SJSA1 (cell line): ENCODE measurements around the gene HES2. TPM values are rescaled to one million over a fixed set of nuclear protein-coding genes. Genes with fewer than 3 reads are reported as not detected.
"Not testable (repeated sequence)": the region's sequence is repeated elsewhere in the genome, so short reads cannot be mapped to it uniquely, and the experiment has no call there.

Experiments
- DNase-seq, 2 experiments: peaks; one replicate each; pipeline ENCODE4 v3.0.0-alpha.2; 2015 to 2020; ENCODE audit warnings: low spot score in 2 of 2, low read depth in 1 of 2
- H3K27ac ChIP-seq: fragments of 250-450 bp; sonication (Bioruptor Pico); 2 replicates; pipeline ENCODE4 v1.5.1; 2020; ENCODE audit warnings: mild to moderate bottlenecking, moderate library complexity
- H3K27me3 ChIP-seq: fragments of 250-450 bp; sonication (Bioruptor Pico); replicated peaks from 2 replicates; pipeline ENCODE4 v1.5.1; 2020; ENCODE audit warnings: mild to moderate bottlenecking, moderate library complexity
- H3K36me3 ChIP-seq: fragments of 250-450 bp; sonication (Bioruptor Pico); 2 replicates; pipeline ENCODE4 v1.5.1; 2020; ENCODE audit warnings: mild to moderate bottlenecking
- H3K4me1 ChIP-seq: fragments of 250-450 bp; sonication (Bioruptor Pico); replicated peaks from 2 replicates; pipeline ENCODE4 v1.6.1; 2021; ENCODE audit warnings: mild to moderate bottlenecking
- H3K4me3 ChIP-seq: fragments of 250-450 bp; sonication (Bioruptor Pico); 2 replicates; pipeline ENCODE4 v1.5.1; 2020; ENCODE audit warnings: mild to moderate bottlenecking
- H3K9me3 ChIP-seq: fragments of 250-450 bp; sonication (Bioruptor Pico); replicated peaks from 2 replicates; pipeline ENCODE4 v1.5.1; 2020; ENCODE audit warnings: mild to moderate bottlenecking
- total RNA-seq: library from RNA; depleted of rRNA; stranded (reverse); fragments of >200 nt; shearing (Covaris generic); gene quantifications from 2 replicates; pipeline ENCODE4 v1.2.3, GENCODE V29; 2014

Gene HES2
- total RNA-seq, 1 experiment from 2014 or later: not detected

DNA sequence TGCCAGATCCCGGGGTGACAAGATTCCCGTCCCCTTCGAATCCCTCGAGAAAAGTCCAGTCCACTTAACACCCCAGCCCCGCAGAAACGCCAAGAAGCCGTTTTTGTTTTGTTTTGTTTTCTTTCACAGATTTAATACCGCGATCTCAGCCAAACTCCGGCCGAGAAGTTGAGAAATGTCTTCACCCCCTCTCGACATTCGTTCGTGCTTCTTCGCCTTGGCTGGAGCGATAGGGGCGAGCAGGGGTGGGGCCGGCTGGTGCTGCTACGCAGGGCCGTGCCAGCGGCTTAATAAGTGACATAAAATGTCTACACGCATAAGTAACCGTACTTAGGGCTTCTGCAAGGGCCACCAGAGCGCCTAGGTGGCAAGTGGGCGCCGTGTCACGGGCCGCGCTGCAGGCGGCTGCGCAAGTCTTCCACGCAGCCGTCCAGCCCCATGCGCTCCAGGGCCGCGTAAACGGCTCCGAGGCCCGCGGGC is 41.4 kb upstream of the HES2 start:
- Histone ChIP-seq H3K4me3 (no peak overlapping the region), H3K9me3 (no peaks in the 10 kb centered on the region), H3K27me3 (peaks cover 6% of the 10 kb centered on the region; the same call in 1 of the 2 replicates), H3K27ac (no peak overlapping the region), H3K36me3 (no peaks in the 10 kb centered on the region), H3K4me1 (no peaks in the 10 kb centered on the region)
- no peak for DNase-seq

DNA sequence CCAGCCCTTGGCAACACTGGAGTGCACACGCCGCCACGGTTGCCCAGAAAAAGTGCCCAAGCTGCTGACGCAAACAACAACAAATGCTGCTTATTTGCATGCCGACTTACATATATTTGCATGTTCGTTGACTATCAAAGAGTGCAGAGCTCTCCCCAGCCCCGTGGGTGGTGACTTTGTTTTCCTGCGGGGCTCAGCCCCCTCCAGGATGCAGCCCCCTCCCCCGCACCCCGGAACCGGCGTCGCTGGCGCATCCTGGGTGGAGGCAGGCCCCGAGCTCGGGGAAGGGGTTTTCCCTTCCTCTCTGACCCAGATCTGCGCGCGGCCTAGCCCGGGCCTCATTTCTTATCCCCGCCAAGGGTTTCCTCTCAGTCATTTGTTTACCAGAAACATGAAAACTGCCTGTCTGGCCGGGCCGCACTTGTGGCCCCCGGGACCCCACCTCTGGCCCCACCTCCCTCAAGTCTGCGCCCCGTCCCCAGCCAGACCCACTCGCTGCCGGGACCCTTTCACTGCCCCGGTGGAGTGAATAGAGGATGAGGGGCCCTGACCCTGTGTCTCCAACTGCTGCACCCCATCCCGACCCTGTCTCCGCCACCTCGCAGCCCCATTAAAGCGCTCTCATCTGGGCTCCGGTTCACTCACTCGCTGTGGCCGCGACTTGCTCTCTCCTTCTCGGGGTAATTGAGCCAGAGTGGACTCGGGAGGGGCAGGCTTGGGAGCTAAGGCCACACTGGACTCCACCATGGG is 40.8 kb upstream of the HES2 start:
- Histone ChIP-seq H3K27ac (no peak overlapping the region), H3K9me3 (no peaks in the 10 kb centered on the region), H3K4me3 (no peak overlapping the region), H3K4me1 (no peaks in the 10 kb centered on the region), H3K36me3 (no peaks in the 10 kb centered on the region), H3K27me3 (peaks cover 9% of the 10 kb centered on the region)
- no peak for DNase-seq

DNA sequence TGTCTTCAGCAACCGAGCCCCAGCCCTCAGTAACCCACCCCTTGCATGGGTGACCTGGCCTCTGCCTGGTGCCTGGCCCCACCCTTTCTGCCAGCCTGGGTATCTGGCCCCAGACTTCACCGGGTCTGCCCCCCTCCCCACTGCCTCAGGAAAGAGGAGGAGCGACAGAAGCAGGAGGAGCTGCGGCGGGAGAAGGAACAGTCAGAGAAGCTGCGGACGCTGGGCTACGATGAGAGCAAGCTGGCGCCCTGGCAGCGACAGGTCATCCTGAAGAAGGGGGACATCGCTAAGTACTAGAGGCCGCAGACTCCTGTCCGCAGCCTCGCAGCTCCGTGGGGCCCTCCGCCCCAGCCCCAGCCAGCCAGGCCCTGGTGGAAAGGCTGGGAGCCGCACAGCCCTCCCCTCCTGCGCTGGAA is 40.1 kb upstream of the HES2 start:
- no peaks in the 10 kb centered on the region for H3K9me3 ChIP-seq
- H3K36me3 ChIP-seq: no peaks in the 10 kb centered on the region
- no peaks in the 10 kb centered on the region for H3K4me1 ChIP-seq
- no peak overlapping the region for H3K4me3 ChIP-seq
- H3K27ac ChIP-seq: no peak overlapping the region
- H3K27me3 ChIP-seq: peaks cover 15% of the 10 kb centered on the region
- no peak for DNase-seq

DNA sequence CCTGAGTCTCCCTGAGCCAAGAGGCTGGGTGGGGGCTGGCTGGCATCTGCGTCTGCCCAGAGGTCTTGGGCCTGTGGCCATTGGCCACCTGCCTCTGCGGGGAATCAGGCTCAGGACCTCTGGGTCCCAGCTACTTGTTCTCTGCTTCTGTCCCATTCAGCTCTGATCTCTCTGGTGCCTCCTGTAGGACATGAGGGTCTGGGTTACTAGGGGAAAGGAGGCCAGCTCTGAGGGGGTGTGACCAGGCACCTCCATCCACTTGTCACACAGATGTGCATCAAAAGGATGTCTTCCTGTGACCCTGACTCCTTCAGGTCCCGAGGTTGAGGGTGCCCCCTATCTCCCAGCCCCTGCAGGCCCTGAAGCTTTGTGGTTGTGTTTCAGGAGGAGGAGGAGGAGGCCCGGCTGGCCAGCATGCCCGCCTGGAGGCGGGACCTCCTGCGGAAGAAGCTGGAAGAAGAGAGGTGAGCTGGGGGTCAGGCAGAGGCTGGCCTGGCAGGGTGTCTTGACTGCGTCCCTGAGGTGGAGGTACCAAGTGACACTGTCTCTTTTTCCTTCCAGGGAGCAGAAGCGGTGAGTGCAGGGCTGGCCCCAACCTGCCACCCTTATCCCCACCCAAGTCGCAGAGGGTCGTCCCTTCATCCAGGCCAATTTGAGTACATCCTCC is 37.2 kb upstream of the HES2 start:
- Histone ChIP-seq H3K27me3 (peaks cover 31% of the 10 kb centered on the region), H3K27ac (no peak overlapping the region), H3K4me1 (no peaks in the 10 kb centered on the region), H3K9me3 (no peaks in the 10 kb centered on the region), H3K4me3 (no peak overlapping the region), H3K36me3 (no peaks in the 10 kb centered on the region)
- no peak for DNase-seq

DNA sequence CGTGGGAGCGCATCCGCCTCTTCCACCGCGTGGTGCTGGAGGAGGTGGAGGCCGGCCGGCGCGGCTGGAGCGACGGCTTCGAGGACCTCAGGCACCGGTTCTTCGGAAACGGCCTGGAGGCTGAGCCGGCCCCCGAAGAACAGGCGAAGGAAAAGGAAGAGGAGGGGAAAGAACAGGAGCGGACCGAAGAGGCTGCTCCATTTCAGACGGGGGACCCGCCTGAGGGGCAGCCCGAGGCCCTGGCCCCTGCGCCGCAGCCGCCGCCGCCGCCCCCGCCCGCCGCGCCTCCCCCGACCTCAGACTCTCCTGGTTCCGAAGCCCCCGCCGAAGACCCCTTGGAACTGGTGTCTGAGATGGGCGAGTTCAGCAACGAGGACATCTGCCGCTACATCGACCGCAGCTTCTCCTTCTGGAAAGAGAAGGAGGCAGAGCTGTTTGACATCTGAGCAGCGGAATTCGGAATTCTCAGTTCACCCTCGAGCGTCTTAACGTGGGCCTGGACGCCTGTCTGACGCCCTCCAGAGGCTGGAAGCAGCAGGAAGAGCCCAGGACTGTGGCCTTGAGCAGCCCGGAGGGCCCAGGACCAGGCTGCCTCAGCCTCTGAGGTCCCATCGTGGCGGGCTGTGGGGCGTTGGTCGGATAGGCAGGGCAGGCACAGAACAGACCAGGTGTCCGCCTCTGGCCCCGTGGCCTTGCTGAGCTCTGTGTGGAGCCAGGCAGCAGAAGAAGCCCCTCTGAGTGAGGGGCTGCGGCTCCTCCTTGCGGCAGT is 36.2 kb upstream of the HES2 start:
- not testable (repeated sequence) for H3K27ac ChIP-seq, H3K9me3 ChIP-seq, H3K36me3 ChIP-seq, DNase-seq, H3K4me1 ChIP-seq, H3K4me3 ChIP-seq
- peaks cover 31% of the 10 kb centered on the region for H3K27me3 ChIP-seq

DNA sequence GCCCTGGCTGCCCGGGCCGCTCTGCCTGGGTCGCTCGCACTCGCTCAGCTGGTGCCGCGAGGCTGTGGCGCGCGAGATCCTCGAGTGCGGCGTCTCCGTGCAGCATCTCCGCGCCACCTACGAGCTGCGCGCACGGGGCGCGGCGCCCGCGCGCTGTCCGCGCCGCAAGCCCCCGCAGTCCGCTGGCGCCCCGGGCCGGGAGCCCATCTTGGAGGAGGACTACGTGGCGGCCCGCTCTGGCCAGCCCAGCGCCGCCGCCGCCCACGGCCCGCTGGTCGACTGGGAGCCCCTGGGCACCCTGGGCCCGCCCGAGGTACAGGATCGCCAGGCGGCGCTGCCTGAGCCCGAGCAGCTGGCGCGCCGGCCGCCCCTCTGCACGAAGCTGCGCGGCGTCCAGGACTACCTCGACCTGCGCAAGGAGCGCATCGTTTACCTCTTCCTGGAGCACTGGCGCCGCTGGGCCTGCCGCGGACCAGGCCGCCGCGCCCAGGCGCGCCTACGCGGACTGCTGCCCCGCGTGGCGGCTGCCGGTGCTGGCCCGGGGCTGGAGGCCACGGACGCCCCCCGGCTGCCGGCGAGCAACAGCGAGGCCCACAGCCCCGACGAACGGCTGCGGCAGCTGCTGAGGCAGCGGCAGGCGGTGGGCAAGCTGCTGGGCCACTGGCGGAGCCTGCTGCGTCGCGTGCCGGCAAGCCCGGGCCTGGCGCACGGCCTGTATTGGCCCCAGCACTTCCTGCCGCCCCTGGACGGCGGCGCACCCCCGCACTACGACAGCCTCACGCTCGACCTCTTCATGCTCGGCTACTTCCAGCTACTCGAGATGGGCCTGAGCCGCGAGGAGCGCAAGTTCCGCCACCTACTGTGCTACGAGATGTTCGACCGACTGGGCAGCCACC is 35.4 kb upstream of the HES2 start:
- H3K4me1 ChIP-seq: no peaks in the 10 kb centered on the region
- H3K4me3 ChIP-seq: no peak overlapping the region
- H3K36me3 ChIP-seq: no peaks in the 10 kb centered on the region
- no peak overlapping the region for H3K27ac ChIP-seq
- H3K27me3 ChIP-seq: peaks cover 36% of the 10 kb centered on the region
- DNase-seq: no peak
- H3K9me3 ChIP-seq: no peaks in the 10 kb centered on the region

DNA sequence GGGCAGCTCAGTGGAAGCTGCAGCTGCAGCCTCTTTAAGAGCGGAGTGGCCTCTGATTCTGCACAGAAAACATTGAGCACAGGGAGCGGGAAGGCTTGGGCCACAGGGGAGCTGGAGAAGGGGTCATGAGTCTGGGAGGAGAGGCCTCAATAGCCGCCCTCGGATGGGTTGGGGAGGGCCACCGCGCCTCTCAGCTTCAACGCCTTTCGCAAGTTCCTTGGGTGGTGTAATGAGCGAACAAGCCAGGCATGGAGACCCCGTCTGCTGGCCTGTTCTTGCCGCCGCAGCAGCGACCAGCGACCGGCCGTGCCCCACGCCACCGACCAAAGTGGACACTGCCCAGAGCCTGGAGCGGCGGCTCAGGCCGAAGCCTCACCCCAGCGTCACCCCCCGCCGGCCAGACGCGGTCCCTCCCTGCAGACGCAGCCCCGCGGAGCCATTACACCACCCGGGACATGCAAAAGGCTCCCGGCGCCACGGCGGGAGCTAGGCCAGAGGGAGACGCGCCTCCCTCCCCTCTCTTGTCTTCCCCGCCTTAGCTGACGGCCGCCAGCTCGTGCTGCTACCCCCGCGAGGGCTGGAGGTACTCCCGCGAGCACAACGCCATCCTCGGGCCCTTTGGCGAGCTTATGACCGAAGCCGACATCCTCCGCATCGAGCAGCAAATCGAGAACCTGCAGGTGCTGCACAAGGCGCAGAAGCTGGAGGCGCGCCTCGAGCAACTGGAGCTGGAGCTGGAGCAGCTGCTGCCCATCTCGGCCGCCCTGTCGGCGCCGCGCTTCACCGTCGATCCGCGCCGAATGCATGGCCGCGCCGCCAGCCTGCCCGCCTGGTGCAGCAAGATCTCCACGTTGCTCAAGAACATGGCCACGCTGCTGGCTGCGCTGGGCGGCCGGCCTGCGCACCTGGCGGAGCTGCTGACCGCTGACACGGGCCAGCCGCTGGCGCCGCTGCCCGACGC is 34.5 kb upstream of the HES2 start:
- H3K36me3 ChIP-seq, H3K4me1 ChIP-seq, DNase-seq, H3K4me3 ChIP-seq, H3K9me3 ChIP-seq, H3K27ac ChIP-seq: not testable (repeated sequence)
- H3K27me3 ChIP-seq: peaks cover 35% of the 10 kb centered on the region

DNA sequence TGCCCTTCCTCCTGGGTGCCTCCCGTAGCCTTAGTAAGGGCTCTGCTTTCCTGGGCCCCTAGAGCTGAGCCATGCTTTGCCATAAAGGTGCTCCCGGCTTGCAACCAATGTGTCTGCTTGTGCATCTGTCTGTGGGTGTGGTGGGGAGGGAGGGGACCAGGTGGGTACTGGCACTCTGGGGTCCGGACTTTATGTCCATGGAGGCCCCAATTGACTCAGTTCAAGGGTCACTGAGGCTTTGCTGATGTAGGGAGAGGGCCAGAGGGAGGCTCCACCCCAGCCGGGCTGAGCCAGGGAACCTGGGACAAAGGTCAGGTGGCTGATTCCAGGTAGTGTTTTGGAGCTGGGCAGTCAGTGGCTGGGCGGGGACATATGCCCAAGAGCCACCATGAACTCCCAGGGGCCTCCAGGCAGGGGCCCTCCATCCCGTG is 31.2 kb upstream of the HES2 start:
- Histone ChIP-seq H3K27ac (no peak overlapping the region), H3K9me3 (no peaks in the 10 kb centered on the region), H3K4me3 (no peak overlapping the region), H3K36me3 (no peaks in the 10 kb centered on the region), H3K27me3 (peaks cover 50% of the 10 kb centered on the region), H3K4me1 (no peaks in the 10 kb centered on the region)
- no peak for DNase-seq

DNA sequence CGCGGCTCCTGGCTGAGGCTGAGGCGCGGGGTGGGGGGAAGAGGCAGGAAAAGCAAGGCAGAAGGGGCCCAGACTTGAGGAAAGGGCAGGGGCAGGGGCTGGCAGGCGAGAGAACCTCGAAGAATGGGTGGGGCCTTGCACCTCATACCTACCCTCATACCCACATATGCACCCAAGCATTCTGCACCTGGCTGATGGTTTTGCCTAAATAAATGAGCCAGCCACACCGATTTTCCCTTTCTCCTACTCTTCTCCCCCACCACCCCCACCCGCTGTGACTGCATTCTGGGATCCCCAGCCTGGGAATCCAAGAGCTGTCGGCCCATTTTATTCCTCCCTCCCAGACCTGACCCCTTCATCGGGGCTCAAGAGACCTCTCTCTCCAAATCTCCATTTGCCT is 30.8 kb upstream of the HES2 start:
- H3K27me3 ChIP-seq: peaks cover 47% of the 10 kb centered on the region
- H3K9me3 ChIP-seq, DNase-seq: not testable (repeated sequence)

DNA sequence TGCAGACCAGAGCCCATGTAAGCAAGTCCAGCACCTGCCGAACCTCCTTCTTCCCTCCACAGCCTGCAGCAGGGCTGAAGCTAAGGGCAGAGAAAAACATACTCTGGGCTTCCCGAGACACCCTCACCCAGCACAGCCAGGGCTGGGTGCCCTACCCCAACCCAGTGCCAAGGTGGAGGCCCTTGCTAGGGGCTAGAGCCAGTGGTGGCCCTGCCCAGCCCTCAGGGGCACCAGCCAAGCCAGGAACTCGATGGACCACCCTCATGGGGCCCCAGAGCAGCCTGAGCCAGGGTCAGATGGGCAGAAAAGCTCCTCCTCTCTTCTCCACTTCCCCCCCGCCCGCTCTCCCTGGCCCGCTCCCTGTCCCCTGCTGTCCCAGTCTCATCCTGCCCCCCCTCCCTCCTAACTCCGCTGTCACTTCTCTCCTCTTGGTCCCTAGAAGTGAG is 30.3 kb upstream of the HES2 start:
- Histone ChIP-seq H3K9me3 (no peaks in the 10 kb centered on the region), H3K4me1 (no peaks in the 10 kb centered on the region), H3K4me3 (no peak overlapping the region), H3K36me3 (no peaks in the 10 kb centered on the region), H3K27ac (no peak overlapping the region), H3K27me3 (peaks cover 43% of the 10 kb centered on the region)
- no peak for DNase-seq

More for the DNA sequence above, 30.8 kb upstream of the HES2 start:
- not testable (repeated sequence) for H3K4me1 ChIP-seq, H3K27ac ChIP-seq, H3K36me3 ChIP-seq, H3K4me3 ChIP-seq

DNA sequence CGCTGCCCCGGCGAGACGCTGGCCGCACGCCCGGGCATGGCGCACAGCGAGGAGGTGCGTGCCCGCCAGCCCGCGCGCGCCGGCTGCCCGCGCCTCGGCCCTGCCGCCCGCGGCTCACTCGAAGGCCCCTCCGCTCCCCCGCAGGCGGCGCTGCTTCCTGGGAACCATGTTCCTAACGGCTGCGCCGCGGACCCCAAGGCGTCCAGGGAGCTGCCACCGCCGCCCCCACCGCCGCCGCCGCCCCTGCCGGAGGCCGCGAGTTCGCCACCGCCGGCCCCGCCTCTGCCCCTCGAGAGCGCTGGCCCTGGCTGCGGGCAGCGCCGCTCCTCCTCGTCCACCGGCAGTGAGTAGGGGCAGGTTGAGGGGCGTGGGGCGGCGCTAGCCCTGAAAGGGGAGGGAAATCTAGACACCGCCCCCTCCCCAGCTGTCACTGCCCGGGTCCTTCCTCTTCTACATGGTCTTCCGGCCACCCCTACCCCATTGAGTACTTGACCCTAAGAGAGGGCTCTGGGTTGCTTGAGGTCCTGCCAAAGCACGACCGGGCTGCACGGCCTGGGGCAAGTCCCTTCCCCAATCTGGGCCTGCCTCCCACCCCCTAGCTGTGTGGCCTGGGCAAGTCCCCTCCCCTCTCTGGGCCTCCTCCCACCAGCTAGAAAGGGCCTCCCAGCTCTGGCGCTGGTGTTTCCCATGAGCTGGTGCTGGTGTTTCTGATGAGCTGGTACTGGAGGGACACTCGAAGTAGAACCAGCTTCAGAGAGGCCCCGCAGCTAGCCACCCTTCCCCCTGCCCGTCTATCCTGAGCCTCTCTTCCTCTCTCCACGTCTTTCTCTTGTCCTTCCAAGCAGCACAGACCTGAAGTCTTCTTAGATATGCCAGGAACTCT is 29.3 kb upstream of the HES2 start:
- H3K27me3 ChIP-seq: peaks cover 35% of the 10 kb centered on the region
- H3K4me3 ChIP-seq: no peak overlapping the region

More for the DNA sequence above, 29.3 kb upstream of the HES2 start:
- Histone ChIP-seq H3K9me3 (no peaks in the 10 kb centered on the region), H3K4me1 (no peaks in the 10 kb centered on the region), H3K27ac (no peak overlapping the region), H3K36me3 (no peaks in the 10 kb centered on the region)
- DNase-seq: no peak
